LNCAP (cell line): ENCODE data around the gene ZMYM3.

Experiments
- TF ChIP-seq, protein P1 (sequence below): fragments of 450-650 bp; IDR thresholded peaks from 2 replicates; pipeline ENCODE4 v1.5.1; 2017; ENCODE audit warnings: mild to moderate bottlenecking

The ZMYM3 gene

DNA sequence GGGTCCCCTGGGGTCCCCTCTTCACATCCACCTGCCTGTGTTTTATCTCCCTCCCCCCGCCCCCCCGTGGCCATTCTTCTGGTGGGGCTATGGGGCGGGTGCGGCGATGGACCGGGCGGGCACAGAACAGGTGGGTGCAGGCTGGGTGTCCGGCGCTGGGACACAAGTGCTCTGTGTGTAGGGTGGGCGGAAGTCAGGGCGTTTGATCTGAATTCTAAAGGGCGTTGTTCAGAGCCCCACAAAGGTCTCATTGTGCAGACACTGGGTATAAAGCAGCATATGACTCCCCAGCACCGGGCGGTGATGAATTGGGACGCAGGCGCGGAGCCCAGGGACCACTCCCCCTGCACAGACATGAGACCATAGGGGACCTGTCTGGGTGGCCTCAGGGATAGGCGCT, 31.0 kb downstream of the ZMYM3 start, which contains the start of gene GJB1:
Gene GJB1, plus strand, starts transcription at position 296 of the 400 bp plus-strand sequence. CDS start 484 bp downstream, outside the sequence.
- TF ChIP-seq, protein P1, sequence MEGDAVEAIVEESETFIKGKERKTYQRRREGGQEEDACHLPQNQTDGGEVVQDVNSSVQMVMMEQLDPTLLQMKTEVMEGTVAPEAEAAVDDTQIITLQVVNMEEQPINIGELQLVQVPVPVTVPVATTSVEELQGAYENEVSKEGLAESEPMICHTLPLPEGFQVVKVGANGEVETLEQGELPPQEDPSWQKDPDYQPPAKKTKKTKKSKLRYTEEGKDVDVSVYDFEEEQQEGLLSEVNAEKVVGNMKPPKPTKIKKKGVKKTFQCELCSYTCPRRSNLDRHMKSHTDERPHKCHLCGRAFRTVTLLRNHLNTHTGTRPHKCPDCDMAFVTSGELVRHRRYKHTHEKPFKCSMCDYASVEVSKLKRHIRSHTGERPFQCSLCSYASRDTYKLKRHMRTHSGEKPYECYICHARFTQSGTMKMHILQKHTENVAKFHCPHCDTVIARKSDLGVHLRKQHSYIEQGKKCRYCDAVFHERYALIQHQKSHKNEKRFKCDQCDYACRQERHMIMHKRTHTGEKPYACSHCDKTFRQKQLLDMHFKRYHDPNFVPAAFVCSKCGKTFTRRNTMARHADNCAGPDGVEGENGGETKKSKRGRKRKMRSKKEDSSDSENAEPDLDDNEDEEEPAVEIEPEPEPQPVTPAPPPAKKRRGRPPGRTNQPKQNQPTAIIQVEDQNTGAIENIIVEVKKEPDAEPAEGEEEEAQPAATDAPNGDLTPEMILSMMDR, result no peak

DNA sequence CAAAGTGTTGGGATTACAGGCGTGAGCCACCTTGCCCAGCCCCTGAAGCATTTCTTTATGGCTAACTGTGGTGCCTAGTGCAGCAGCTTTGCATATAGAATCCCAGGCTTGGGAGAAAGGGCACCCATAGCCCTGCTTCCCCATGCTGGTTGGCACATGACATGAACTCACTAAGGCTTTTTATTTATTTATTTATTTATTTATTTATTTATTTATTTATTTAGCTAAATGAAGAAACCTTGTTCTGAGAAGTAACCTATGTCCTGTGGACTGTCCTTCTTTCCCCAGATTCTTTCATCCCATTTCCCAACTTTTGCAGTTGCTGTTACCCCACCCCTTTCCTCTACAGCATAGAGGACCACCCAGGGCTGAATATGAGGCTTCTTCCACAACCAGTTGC, 32.8 kb downstream of the ZMYM3 start:
- TF ChIP-seq, protein P1, result no peak

DNA sequence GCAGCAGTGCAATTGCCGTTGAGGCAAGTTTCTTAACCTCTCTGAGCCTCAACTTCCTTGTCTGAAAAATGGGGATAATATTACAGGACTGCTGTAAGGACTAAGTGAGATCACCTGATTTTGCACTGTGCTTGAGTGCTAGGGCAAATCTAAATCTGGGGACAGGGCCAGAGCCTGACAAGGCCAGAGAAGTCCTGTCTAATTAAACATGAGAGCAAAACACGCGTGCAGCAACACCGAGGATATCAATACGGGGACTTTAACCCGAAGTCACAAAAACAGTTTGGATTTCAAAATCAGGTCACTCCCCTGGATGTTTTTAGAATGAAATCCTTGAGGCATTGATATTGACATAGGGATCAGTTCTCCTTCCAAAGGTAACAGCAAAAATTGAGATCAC, 36.6 kb downstream of the ZMYM3 start:
- TF ChIP-seq, protein P1, result no peak

DNA sequence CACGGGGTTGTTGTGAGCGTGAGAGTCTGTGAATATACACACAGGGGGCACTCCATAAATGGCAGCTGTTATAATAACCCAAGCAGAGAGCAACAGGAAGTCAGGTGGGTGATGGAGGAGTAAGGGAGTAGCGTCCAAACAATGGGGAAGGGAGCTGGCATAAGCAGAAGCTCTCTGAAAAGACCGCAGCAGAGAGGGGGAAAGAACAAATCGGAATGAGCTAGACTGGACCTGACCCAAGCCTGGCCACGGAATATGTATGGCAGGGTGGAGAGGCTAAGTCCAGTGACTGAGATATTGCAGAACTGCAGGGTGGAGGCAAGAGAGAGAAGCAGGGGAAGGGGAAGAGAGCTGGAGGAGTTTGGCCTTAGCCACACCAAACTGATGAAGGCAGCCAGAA, 37.5 kb downstream of the ZMYM3 start:
- TF ChIP-seq, protein P1, result no peak

DNA sequence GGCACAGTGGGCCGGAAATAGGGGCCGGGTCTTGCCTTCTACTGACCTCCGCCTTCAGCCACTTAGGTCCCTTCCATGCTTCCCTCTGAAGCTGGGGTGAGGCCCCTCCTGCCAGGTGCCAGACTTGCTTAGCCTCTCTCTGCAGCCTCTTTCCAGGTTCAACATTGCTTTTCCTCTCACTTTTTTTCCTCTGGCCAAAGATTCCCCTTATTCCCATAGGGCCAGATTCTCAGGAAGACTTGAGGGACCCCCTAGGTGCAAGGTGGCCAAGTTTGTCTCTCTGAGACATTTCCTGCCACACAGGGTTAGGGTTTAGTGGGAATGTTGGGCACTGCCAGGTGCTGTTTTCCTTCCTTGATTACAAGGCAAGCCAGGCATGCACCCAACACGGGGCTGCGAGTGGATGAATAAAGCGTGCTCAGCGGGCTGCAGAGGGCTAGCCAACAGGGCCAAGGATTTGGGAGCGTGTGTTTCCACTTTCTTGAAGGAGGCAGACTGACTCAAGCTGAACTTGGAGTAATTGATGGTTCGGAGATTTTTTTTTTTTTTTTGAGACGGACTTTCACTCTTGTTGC, 38.5 kb downstream of the ZMYM3 start:
- TF ChIP-seq, protein P1, result no peak

DNA sequence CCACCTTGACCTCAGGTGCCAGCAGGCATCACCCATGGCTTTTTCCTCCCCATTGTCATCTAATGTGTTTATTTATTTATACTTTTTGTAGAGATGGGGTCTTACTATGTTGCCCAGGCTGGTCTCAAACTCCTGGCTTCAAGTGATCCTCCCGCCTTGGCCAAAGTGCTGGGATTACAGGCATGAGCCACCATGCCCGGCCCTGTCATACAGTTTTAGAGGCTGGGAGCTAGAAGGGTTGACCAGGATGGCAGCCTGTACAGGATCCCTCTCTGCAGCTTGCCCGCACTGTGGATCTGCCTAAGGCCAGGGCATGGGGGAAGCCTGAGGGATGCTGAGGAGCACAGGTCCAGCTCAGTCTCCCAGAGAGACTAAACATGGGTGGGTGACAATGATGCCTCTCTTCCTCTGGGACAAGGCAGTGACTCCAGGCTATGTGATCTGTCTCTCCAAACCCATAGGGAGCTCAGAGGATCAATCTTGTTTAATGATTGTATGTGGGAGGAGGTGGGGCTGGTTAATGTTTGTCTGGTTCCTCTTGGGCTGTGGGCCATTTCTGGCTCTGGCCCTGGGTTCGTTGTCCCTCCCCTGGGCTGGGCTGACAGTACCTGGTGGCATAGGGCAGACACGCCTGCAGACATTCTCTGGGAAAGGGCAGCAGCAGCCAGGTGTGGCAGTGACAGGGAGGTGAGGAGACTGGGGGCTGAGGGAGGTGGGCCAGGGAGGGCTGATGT, 39.2 kb downstream of the ZMYM3 start:
- TF ChIP-seq, protein P1, result no peak

DNA sequence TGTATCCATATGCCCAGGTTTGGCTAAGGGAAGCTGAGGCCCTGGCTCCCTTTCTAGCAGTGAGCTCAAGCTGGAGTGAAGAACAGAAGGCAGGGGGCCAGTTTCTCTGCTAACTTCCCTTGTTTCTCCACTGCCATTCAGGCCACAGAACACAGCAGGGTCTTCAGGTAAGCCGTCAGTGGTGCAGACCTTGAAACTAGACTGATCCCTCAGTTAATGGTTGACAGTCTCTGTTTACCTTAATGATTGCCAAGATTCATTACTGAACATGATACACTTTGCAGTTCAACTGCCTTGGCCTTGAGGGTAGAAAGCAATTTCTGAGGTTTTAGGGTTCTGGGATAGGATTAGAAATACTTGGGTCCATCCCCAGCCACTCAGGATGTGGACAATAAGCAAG, 39.8 kb downstream of the ZMYM3 start:
- TF ChIP-seq, protein P1, result no peak
